ENCODE results near the gene CHAD.
"Not testable (repeated sequence)": the region's sequence is repeated elsewhere in the genome, so short reads cannot be mapped to it uniquely, and the experiment has no call there.

CHAD gene

DNA sequence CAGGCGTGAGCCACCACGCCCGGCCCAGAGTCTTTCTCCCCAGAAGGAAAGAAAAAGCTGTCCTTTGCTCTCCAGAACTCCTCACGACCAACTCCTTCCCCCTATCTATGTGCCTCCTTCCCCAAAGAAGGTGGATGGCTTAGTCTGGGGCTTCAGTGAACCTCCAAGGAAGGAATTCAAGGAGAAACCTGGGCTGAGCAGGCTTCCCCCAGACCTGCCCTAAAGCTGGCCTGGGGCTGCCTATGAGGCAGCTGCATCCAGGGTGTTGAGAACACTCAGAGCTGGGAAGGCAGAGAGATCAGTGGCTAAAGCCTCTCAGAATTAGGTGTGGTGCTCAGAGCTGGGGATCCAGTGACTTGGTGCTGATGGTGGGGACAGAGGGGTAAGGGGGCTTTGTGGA is 38.9 kb downstream of the CHAD start:
- DNase-seq (ENCODE audit: low read depth, low spot score), result no peak

DNA sequence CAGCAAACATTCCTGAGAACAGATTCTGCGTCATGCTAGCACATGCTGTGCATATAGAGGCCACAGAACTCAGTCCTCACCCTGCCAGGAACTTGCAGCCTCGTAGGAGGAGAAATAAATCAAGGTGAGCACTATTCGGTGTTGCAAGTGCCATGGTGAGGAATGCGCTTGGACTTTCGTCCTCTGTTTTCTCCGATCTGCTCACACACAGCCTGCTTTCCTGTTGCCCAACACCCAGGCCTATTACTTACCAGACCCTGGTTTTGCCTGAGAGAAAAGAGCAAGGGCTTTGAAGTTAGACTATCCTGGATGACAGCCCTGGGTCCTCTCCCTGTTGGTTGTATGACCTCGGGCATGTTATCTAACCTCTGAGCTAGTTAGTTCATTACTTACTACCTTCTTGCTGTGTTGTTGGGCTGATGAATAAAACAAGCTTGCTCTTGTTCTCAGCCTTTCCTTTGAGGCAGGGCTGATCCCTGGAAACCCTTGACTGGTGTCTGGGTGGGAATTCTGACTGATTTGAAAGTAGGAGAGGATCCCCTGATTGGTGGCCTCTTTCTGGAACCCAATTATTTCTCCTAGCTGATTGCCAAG is 39.8 kb downstream of the CHAD start:
- no peak for DNase-seq (ENCODE audit: low read depth, low spot score)

DNA sequence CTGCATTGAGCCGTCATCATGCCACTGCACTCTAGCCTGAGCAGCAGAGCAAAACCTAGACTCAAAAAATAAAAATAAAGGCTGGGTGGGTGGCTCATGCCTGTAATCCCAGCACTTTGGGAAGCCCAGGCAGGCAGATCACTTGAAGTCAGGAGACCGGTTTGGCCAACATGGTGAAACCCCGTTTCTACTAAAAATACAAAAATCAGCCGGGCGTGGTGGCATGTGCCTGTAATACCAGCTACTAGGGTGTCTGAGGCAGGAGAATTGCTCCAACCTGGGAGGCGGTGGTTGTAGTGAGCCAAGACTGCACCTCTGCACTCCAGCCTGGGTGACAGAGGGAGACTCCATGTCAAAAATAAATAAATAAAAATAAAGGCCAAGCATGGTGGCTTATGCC is 40.6 kb downstream of the CHAD start:
- not testable (repeated sequence) for DNase-seq (ENCODE audit: low read depth, low spot score)

DNA sequence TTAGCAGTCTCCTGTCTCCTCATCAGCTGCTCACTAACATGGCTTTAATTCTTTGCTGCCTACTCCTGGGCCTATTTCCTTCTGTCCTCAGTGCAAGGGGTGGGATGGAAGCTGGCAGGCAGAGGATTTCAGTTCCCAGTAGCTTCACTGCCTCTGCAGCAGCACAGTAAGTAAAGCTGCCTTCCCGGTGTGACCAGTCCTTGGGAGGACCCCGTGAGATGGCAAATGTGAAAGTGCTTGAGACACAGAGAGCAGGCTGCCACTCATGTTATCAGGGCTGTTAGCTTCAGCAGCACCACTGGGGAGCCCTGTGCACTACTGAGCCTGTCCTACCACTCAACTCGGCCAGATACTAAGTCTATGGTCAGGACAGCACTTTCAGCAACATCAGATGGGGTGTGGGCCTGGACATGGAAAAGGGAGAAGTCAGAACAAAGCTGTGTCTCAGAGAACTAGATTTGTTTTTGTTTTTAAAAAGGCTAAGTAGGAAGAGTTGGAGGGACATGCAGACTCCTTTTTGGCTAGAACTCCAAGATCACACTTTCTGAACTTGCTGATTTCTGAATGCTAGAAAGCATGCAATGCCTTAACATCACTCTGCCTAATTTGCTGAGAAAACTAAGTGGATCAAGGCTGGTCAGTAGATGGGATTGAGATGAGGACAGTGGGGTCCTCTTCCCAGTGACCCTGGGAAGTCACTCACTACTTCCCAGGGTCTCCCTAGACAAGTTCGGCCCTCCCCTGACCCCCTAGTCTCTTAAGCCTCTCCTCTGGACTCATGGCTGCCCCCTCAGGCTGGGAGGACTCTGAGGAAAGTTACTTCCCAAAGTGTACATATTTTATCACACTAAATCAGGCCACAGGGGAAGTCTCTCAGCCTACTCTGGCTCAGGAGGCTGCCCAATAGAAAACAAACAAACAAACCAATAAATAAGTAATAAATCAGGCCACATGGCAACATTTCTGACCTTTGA is 41.6 kb downstream of the CHAD start:
- DNase-seq (ENCODE audit: low read depth, low spot score), result no peak

DNA sequence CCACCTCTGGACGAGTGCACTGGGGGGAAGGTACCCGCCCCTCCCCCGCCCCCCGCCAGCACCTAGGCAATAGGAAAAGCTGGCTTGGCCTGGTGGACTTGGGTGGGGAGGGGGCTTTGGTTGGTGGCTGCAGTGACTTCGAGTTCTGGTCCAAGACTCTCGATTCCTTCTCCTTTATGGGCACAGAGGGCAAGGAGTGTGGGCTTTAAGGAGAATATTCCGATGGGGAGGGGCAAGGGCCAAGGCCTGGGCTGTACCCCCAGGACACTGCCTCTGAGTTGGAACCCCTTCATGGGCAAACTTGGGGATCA is 42.3 kb downstream of the CHAD start:
- no peak for DNase-seq (ENCODE audit: low read depth, low spot score)

DNA sequence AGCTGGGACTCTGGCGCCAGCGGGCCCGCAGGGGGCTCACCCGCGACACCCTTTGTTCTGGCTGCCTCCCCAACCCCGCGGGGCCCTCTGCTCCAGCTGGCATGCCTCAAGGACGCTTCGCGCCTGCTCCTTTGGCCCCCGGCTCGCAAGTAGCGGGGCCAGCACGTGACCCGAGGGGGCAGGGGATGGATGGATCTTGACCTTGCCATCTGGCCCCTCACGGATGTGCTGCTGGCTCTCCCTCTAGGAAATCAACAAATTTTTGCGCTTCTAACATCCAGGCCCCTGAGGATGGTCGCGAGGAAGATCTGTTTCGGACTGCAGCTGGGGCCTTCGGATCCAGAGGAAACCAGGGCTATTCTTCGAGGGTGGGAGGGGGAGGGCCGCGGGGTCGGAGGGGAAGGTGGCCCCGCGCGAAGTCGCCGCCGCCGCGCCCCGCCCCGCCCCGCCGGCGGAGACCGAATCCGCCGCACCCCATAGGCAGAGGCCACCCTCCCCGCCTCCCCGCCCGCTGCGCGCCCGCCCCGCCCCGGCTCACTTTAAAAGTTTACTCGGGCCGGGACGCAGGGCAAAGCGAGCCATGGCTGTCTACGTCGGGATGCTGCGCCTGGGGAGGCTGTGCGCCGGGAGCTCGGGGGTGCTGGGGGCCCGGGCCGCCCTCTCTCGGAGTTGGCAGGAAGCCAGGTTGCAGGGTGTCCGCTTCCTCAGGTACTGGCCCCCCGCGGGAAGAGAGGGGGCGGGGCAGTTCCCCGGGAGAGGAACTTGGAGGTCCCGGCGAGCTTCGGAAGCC is 42.8 kb downstream of the CHAD start, which contains the start of gene ACSF2:
Gene ACSF2, plus strand, starts transcription at position 537 of the 790 bp plus-strand sequence. Its CDS starts 44 bp downstream, at position 581.
- DNase-seq (ENCODE audit: low read depth, low spot score), result no peak

DNA sequence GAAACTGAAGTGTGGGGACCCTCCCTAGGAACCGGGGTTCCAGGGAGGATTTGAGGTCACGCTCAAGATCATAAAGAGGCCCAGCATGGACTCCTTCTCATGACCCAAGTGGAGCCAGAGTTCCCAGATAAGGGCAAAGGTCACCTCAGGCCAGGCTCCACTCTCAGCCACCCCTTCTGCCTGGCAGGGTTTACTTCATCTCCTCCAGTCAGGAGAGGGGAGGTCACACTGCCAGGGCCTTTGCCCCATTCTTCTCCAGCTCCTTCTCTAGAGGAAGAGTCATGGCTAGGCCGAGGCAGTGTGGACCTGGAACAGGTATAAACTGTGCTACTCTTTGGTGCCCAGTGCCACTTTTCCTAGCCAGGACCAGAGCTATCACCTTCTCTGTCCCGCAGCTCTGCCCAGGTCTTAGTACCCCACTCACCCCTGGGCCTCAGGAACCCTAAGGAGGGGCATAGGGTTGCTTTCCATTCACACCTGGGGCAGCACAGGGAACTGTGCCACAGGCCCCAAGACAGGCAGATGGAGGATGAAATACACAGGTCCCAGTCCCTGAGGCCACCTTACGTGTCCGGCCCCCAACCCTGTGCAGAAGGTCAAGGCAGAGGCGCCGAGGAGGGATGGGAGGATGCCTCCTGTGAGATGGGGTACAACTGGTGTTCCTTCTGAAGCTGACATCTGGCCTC is 43.5 kb downstream of the CHAD start:
- no peak for DNase-seq (ENCODE audit: low read depth, low spot score)

DNA sequence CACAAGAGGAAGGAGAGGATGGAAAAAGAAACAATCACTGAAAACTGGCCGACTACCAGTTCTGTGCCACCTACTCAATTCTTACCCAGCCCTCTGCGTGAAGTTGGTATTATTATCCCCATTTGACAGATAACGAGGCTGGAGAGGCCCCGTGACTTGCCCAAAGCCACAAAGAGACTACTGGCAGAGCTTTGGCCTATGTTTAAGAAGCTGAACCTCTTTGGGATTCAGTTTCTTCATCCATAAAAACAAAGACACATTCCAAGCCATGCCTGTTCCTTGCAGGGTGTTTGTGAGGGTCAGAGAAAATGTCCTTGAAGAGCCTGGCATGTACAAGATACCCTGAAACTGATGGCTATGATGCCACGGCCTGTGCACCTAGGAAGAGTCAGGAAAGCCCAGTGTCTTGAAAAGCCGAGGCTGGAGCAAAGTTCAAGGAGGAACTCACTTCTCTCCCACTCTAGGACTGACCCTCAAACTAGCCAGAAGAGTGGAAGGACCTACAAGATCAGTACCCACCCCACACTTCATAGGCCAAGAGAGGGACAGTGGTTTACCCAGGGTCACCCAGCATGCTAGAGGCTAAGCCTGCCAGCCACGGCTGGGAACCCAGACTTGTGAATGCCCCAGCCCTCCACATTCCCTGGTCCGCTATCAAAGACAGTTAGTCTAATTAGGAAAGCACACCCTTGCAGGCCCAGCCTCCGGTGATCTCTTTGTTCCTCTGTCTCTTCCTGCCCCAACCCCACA is 44.3 kb downstream of the CHAD start:
- no peak for DNase-seq (ENCODE audit: low read depth, low spot score)

DNA sequence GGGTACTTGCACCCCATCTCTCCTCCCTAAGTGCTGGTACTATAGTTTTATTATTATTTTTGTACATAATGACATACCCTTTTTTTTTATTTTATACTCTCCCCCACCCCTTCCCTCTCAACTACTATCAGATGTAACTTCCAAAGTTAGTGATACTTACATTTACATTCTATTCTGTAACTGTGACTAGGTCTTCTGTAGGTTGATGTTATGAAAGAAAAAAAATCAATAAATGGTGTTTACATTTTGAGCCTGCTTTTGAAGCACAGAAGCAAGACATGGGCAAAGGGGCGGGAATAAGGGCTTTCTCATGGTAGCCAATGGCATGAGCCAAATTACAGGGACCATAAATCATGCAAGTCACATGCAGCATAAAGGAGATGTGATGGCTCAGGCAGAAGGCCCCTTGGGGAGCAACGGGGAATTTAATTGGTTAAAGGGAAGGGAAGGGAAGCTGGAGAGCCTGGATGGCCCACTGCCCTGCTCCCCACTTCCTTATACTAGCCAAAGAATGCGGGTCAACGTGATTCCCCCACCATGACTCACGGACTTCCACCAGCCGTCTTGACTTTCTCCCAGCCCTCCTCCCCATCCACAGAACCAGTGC is 45.0 kb downstream of the CHAD start:
- DNase-seq (ENCODE audit: low read depth, low spot score), result no peak

DNA sequence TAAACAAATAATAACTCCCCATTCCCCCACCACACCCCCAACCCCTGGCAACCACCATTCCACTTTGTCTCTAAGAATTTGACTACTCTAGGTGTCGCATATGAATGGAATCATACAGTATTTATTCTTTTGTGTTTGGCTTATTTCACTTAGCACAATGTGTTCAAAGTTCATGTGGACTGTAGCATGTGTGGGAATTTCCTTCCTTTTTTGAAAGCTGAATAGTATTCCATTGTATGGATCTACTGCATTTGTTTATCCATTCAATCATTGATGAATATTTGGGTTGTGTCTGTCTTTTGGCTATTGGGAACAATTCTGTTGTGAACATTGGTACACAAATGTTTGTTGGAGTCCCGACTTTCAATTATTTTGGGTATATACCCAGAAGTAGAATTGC is 45.9 kb downstream of the CHAD start:
- no peak for DNase-seq (ENCODE audit: low read depth, low spot score)

DNA sequence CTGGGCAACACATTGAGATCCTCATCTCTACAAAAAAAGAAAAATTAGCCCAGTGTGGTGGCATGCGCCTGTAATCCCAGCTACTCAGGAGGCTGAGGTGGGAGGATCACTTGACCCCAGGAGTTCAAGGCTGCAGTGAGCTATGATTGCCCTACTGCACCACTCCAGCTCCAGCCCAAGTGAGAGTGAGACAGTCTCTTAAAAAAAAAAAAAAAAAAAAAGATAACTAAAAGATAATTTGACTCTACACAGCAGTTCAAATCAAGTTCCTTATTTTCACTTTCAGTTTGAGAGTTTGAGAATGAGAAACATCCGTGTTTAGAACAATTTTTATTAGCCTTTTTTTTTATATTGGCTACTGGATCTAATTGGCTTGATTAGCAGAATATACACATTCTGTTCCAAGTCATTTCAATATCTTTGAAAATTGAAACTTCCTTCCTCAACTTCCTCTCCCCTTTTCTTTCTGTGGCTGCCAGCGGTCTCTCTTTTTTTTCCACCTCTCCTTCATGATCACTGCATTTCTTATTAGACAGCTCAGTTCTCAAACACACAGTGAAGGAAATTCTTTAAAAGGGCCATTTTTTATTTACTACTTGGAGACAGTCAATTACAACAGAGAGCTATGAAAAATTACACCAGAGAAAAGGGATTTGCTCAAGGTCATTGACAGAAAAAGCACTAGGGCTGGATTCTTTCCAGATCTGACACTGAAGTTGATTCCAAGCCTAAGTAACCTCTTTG is 47.2 kb downstream of the CHAD start:
- DNase-seq (ENCODE audit: low read depth, low spot score), result no peak

DNA sequence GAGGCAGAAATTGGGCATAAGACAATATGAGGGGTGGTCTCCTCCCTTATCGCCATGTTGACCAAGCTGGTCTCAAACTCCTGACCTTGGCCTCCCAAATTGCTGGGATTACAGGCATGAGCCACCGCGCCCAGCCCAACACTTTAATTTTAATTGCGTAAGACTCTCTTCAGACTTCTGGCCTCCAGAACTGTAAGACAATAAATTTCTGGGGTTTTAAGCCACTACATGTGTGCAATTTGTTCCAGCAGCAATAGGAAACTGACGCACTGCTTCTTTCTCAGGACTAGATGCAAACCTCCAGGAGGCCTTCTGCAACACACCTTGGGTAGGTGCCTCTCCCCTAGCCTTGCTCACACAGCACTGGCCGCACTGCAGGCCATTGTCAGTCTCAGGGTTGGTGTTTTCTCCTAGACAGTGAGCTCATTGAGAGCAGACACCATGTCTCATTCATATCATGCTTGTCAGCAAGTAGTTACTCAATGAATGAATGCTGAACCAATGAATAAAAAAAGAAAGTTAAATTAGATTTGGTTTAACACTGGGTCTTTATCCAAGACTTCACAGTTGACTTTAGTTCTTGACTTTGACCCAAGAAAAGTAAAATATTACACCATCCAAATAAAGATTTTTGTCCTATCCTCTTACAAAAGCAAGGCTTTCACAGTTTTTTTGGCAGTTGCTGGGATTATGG is 48.1 kb downstream of the CHAD start:
- DNase-seq (ENCODE audit: low read depth, low spot score), result no peak

DNA sequence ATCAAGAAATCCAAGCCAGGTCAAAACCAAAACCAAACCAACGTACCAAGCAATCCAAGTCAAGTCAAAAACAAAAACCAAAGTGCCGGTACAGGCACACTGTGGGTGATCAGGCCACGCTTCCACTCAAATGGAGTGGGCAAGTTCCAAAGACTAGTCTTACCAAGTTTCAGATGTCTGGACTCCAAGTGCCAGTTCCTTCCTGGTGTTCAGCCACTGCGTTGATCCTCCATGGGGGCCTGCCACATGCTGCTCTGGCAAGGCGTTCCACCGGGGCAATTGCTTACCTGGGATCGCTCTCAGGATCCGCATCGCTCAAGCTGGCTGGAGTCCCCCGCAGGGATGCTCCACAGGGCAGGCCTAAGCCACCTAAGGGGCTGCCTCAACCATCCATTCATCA is 49.1 kb downstream of the CHAD start:
- not testable (repeated sequence) for DNase-seq (ENCODE audit: low read depth, low spot score)

DNA sequence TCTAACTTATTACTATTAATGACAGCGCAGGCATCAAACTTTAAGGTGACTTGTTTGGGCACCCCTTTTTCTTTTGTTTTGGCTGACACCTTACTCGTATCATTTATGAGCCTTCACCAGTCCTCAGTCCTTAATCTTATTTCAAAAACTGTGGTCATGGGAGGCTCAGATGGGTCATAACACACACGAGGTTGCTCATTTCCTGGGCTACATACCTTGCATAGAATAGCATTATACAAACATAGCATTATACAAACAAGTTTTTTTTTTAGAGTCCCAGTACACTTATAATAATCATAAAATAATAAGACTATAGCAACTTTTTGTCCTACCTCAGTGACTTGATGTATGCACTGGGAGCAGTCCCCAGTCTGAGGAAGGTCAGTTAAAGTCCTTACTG is 53.9 kb downstream of the CHAD start:
- no peak for DNase-seq (ENCODE audit: low read depth, low spot score)
